Hematopoietic multipotent progenitor cell (in vitro differentiated cells): Measurements from ENCODE around the gene CHRNA4. TPM values are rescaled to one million over a fixed set of nuclear protein-coding genes. Genes with fewer than 3 reads are reported as not detected.

ENCODE experiments used
- DNase-seq, 3 donors: peaks; one replicate each; pipeline ENCODE4 v3.0.0-alpha.2; 2011 to 2015; ENCODE audit warnings: low read depth in 2 of 3, low spot score in 2 of 3
- total RNA-seq: library from RNA; depleted of rRNA; stranded (reverse); fragments of >200 nt; gene quantifications from one replicate; pipeline ENCODE4 v1.2.3, GENCODE V29; 2012

Gene CHRNA4
- total RNA-seq: not detected

- no peak for DNase-seq
Observed at GRCh38 chr20:63360850-63361518, at the start of gene CHRNA4. CHRNA4 (minus strand) TSS chr20:63361349; CDS start chr20:63361165, 184 bp downstream.

- no peak for DNase-seq
Observed at GRCh38 chr20:63409834-63410435, 48.8 kb upstream of the CHRNA4 start.

GRCh38 chr20:63409066-63409833, 48.1 kb upstream of the CHRNA4 start:
- no peak for DNase-seq

- DNase-seq: no peak
Observed at GRCh38 chr20:63408684-63409046, 47.5 kb upstream of the CHRNA4 start.

GRCh38 chr20:63407928-63408683, 47.0 kb upstream of the CHRNA4 start:
- DNase-seq: no peak

- no peak for DNase-seq
Observed at GRCh38 chr20:63406617-63407245, 45.6 kb upstream of the CHRNA4 start.

- DNase-seq: no peak
Observed at GRCh38 chr20:63406011-63406410, 44.9 kb upstream of the CHRNA4 start.

GRCh38 chr20:63405102-63405730, 44.1 kb upstream of the CHRNA4 start:
- no peak for DNase-seq

- no peak for DNase-seq
Observed at GRCh38 chr20:63404129-63405085, 43.3 kb upstream of the CHRNA4 start.

GRCh38 chr20:63403403-63404105, 42.4 kb upstream of the CHRNA4 start:
- DNase-seq: no peak

GRCh38 chr20:63402860-63403220, 41.7 kb upstream of the CHRNA4 start:
- no peak for DNase-seq

- DNase-seq: no peak
Observed at GRCh38 chr20:63402181-63402859, 41.2 kb upstream of the CHRNA4 start.

- DNase-seq: no peak
Observed at GRCh38 chr20:63401384-63402110, 40.4 kb upstream of the CHRNA4 start.

- DNase-seq: no peak
Observed at GRCh38 chr20:63400486-63401210, 39.5 kb upstream of the CHRNA4 start.

GRCh38 chr20:63399596-63400375, 38.6 kb upstream of the CHRNA4 start:
- DNase-seq: no peak
